Activated CD8-positive, alpha-beta T cell treated with anti-CD3 and anti-CD28 coated beads, Interleukin-2, amount 10 ng/mL, durations not matched to agents 7 days and 5 days (primary cell): ENCODE measurements around the gene MLC1. TPM values are rescaled to one million over a fixed set of nuclear protein-coding genes. Genes with fewer than 3 reads are reported as not detected.

Source experiments
- ATAC-seq: fragments of 150-1000 bp; cut with Tn5 transposase; one replicate; pipeline ENCODE4 v1.10.0; 2021; ENCODE audit warnings: moderate library complexity
- CTCF ChIA-PET: fragments of 350-600 bp; sonication (Branson Sonifier 250); formaldehyde crosslinking; loops from one replicate; lab custom pipeline; 2021; ENCODE audit warnings: antibody characterized with exemption; lab: Charles Lee
- POLR2A ChIA-PET: fragments of 350-600 bp; sonication (Branson Sonifier 250); formaldehyde crosslinking; loops from one replicate; lab custom pipeline; 2021; ENCODE audit warnings: antibody characterized with exemption; lab: Charles Lee
- DNase-seq: peaks from one replicate; pipeline ENCODE4 v3.0.0-alpha.2; 2020
- H3K27ac Mint-ChIP-seq: one replicate; pipeline ENCODE4 v1.8.0; 2021; ENCODE audit warnings: mild to moderate bottlenecking, mixed read lengths
- H3K27me3 Mint-ChIP-seq: one replicate; pipeline ENCODE4 v1.8.0; 2021; ENCODE audit warnings: low read depth, mixed read lengths
- H3K36me3 Mint-ChIP-seq: one replicate; pipeline ENCODE4 v1.8.0; 2021; ENCODE audit warnings: low read depth, mixed read lengths
- H3K4me1 Mint-ChIP-seq: one replicate; pipeline ENCODE4 v1.8.0; 2021; ENCODE audit warnings: low read depth, mixed read lengths
- H3K4me3 Mint-ChIP-seq: one replicate; pipeline ENCODE4 v1.8.0; 2021; ENCODE audit warnings: mild to moderate bottlenecking, mixed read lengths
- H3K9me3 Mint-ChIP-seq: one replicate; pipeline ENCODE4 v1.8.0; 2022; ENCODE audit warnings: mixed read lengths; ENCODE audit not compliant: insufficient read depth
- total RNA-seq, 2 experiments: library from RNA; stranded (reverse); gene quantifications; one replicate each; pipeline ENCODE4 v1.2.3, GENCODE V29; 2021

MLC1 gene
- total RNA-seq, 2 experiments from 2014 or later = 8.3 to 9.4 TPM

- H3K9me3 Mint-ChIP-seq = no peaks in the 10 kb centered on the region
- no peak overlapping the region for H3K4me3 Mint-ChIP-seq
- ChIA-PET CTCF (no interaction called here), POLR2A (no interaction called here)
- H3K36me3 Mint-ChIP-seq = no peaks in the 10 kb centered on the region
- ATAC-seq = no peak
- H3K27ac Mint-ChIP-seq = no peak overlapping the region
- H3K4me1 Mint-ChIP-seq = no peaks in the 10 kb centered on the region
- H3K27me3 Mint-ChIP-seq = peaks cover 9% of the 10 kb centered on the region
- DNase-seq = no peak
These were observed 24.6 kb downstream of the MLC1 start for GRCh38 chr22:50060441-50061140.

- Mint-ChIP-seq H3K36me3 (no peaks in the 10 kb centered on the region), H3K9me3 (no peaks in the 10 kb centered on the region), H3K4me3 (no peak overlapping the region), H3K4me1 (no peaks in the 10 kb centered on the region), H3K27me3 (peaks cover 9% of the 10 kb centered on the region), H3K27ac (no peak overlapping the region)
- ATAC-seq (no peak), DNase-seq (no peak)
- POLR2A ChIA-PET = interaction anchor here (0.6 kb wide), 1 partner anchor 53 kb away, joined by 4 read pairs; no protein-coding TSS in a partner anchor
- CTCF ChIA-PET = no interaction called here
These were observed 25.4 kb downstream of the MLC1 start for GRCh38 chr22:50059881-50060262.

GRCh38 chr22:50058906-50059880 lies 26.0 kb downstream of the MLC1 start:
- ChIA-PET CTCF (no interaction called here), POLR2A (interaction anchor here (0.6 kb wide), 1 partner anchor 53 kb away, joined by 4 read pairs; no protein-coding TSS in a partner anchor)
- peaks cover 9% of the 10 kb centered on the region for H3K27me3 Mint-ChIP-seq
- no peak for DNase-seq
- H3K9me3 Mint-ChIP-seq = no peaks in the 10 kb centered on the region
- H3K27ac Mint-ChIP-seq = no peak overlapping the region
- no peak for ATAC-seq
- no peaks in the 10 kb centered on the region for H3K4me1 Mint-ChIP-seq
- H3K36me3 Mint-ChIP-seq = no peaks in the 10 kb centered on the region
- no peak overlapping the region for H3K4me3 Mint-ChIP-seq

- ChIA-PET CTCF (no interaction called here), POLR2A (no interaction called here)
- DNase-seq (no peak), ATAC-seq (no peak)
- Mint-ChIP-seq H3K9me3 (peaks cover 5% of the 10 kb centered on the region), H3K4me3 (no peak within 1 kb of the TSS), H3K4me1 (no peaks in the 10 kb centered on the region), H3K27ac (no peak within 1 kb of the TSS), H3K36me3 (no peaks in the 10 kb centered on the region), H3K27me3 (peaks cover 13% of the 10 kb centered on the region)
These were observed 26.9 kb downstream of the MLC1 start, which contains the start of gene TTLL8 for GRCh38 chr22:50058061-50058905. TSS of gene TTLL8 (minus strand) at chr22:50058298.

GRCh38 chr22:50057278-50058060 lies 27.8 kb downstream of the MLC1 start:
- peaks cover 13% of the 10 kb centered on the region for H3K27me3 Mint-ChIP-seq
- ChIA-PET POLR2A (no interaction called here), CTCF (no interaction called here)
- H3K4me3 Mint-ChIP-seq = no peak overlapping the region
- H3K9me3 Mint-ChIP-seq = peaks cover 5% of the 10 kb centered on the region
- ATAC-seq (no peak), DNase-seq (no peak)
- no peaks in the 10 kb centered on the region for H3K4me1 Mint-ChIP-seq
- no peaks in the 10 kb centered on the region for H3K36me3 Mint-ChIP-seq
- no peak overlapping the region for H3K27ac Mint-ChIP-seq

- DNase-seq = no peak
- Mint-ChIP-seq H3K27me3 (peaks cover 17% of the 10 kb centered on the region), H3K9me3 (peaks cover 5% of the 10 kb centered on the region), H3K4me1 (no peaks in the 10 kb centered on the region), H3K27ac (no peak overlapping the region), H3K36me3 (no peaks in the 10 kb centered on the region), H3K4me3 (no peak overlapping the region)
- ChIA-PET CTCF (no interaction called here), POLR2A (no interaction called here)
- ATAC-seq = no peak
These were observed 28.8 kb downstream of the MLC1 start for GRCh38 chr22:50056214-50056972.

- H3K27ac Mint-ChIP-seq = no peak overlapping the region
- H3K4me1 Mint-ChIP-seq = no peaks in the 10 kb centered on the region
- ChIA-PET POLR2A (no interaction called here), CTCF (interaction anchor here (0.6 to 1.8 kb wide), 3 partner anchors 23 to 123 kb away, joined by 3 to 5 read pairs (median 3); no protein-coding TSS in a partner anchor)
- no peaks in the 10 kb centered on the region for H3K36me3 Mint-ChIP-seq
- peaks cover 5% of the 10 kb centered on the region for H3K9me3 Mint-ChIP-seq
- peaks cover 16% of the 10 kb centered on the region for H3K27me3 Mint-ChIP-seq
- no peak for ATAC-seq
- no peak overlapping the region for H3K4me3 Mint-ChIP-seq
- DNase-seq = no peak
These were observed 31.4 kb downstream of the MLC1 start for GRCh38 chr22:50053861-50054260.

GRCh38 chr22:50051930-50052329 lies 33.3 kb downstream of the MLC1 start:
- H3K4me3 Mint-ChIP-seq = no peak overlapping the region
- POLR2A ChIA-PET = no interaction called here
- no peak overlapping the region for H3K27ac Mint-ChIP-seq
- H3K4me1 Mint-ChIP-seq = no peaks in the 10 kb centered on the region
- H3K36me3 Mint-ChIP-seq = no peaks in the 10 kb centered on the region
- peaks cover 5% of the 10 kb centered on the region for H3K9me3 Mint-ChIP-seq
- DNase-seq (no peak), ATAC-seq (no peak)
- CTCF ChIA-PET = no interaction called here
- H3K27me3 Mint-ChIP-seq = peaks cover 10% of the 10 kb centered on the region

GRCh38 chr22:50049299-50050195 lies 35.7 kb downstream of the MLC1 start:
- H3K9me3 Mint-ChIP-seq = peaks cover 5% of the 10 kb centered on the region
- DNase-seq = no peak
- no peak overlapping the region for H3K4me3 Mint-ChIP-seq
- H3K27me3 Mint-ChIP-seq = peaks cover 9% of the 10 kb centered on the region
- POLR2A ChIA-PET = no interaction called here
- peaks cover 7% of the 10 kb centered on the region for H3K4me1 Mint-ChIP-seq
- CTCF ChIA-PET = no interaction called here
- no peak for ATAC-seq
- H3K36me3 Mint-ChIP-seq = no peaks in the 10 kb centered on the region
- H3K27ac Mint-ChIP-seq = no peak overlapping the region

- Mint-ChIP-seq H3K27ac (no peak overlapping the region), H3K36me3 (no peaks in the 10 kb centered on the region), H3K4me1 (peaks cover 12% of the 10 kb centered on the region), H3K27me3 (peaks cover 11% of the 10 kb centered on the region), H3K4me3 (no peak overlapping the region), H3K9me3 (peaks cover 2% of the 10 kb centered on the region)
- ATAC-seq (no peak), DNase-seq (no peak)
- CTCF ChIA-PET = no interaction called here
- POLR2A ChIA-PET = no interaction called here
These were observed 36.4 kb downstream of the MLC1 start for GRCh38 chr22:50048836-50049235.
